Measurements from ENCODE around the gene ALOX15.
"Not testable (repeated sequence)": the region's sequence is repeated elsewhere in the genome, so short reads cannot be mapped to it uniquely, and the experiment has no call there.

The ALOX15 gene, protein sequence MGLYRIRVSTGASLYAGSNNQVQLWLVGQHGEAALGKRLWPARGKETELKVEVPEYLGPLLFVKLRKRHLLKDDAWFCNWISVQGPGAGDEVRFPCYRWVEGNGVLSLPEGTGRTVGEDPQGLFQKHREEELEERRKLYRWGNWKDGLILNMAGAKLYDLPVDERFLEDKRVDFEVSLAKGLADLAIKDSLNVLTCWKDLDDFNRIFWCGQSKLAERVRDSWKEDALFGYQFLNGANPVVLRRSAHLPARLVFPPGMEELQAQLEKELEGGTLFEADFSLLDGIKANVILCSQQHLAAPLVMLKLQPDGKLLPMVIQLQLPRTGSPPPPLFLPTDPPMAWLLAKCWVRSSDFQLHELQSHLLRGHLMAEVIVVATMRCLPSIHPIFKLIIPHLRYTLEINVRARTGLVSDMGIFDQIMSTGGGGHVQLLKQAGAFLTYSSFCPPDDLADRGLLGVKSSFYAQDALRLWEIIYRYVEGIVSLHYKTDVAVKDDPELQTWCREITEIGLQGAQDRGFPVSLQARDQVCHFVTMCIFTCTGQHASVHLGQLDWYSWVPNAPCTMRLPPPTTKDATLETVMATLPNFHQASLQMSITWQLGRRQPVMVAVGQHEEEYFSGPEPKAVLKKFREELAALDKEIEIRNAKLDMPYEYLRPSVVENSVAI

DNA sequence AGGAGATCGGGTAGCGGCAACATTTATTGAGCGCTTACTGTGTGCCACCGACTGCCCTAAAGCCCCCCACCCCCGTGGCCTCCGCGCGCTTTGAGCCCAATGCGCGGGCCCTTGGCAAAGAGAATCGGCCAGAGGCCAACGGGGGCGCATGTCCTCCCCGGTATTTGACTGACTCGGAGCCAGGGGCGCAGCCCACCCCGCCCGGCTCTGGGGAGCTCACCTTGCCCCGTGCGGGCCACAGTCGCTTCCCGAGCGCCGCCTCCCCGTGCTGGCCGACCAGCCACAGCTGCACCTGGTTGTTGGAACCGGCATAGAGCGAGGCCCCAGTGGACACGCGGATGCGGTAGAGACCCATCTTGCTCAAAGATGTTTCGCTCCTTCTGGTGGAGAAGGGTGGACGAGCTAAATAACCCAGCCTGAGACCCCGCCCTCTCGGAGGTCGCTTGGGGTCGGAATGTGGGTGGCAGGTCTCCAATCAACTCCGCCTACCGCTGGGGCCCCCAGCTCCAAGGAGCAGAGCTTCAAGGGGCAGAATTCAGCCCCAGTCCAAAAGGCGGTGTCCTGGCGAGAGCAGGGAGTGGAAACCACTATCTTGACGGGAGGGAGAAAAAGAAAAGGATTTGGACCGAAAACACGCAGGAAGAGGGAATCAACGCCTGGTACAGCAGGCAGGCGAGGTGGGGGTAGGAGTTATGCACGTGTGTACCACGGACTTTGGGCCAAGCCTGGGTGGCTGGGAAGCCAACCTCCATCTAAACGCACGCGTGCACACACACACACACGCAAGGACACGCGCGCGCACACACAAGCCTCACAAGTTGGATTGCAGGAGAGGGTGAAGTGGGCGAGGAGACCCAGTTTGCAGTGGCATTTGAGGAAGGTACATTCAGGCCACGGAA, at the start of gene ALOX15:
Gene ALOX15 (minus strand): TSS at position 382 of the 899 bp plus-strand sequence. CDS start 27 bp downstream, at position 355.
- TF ChIP-seq, protein P1, sequence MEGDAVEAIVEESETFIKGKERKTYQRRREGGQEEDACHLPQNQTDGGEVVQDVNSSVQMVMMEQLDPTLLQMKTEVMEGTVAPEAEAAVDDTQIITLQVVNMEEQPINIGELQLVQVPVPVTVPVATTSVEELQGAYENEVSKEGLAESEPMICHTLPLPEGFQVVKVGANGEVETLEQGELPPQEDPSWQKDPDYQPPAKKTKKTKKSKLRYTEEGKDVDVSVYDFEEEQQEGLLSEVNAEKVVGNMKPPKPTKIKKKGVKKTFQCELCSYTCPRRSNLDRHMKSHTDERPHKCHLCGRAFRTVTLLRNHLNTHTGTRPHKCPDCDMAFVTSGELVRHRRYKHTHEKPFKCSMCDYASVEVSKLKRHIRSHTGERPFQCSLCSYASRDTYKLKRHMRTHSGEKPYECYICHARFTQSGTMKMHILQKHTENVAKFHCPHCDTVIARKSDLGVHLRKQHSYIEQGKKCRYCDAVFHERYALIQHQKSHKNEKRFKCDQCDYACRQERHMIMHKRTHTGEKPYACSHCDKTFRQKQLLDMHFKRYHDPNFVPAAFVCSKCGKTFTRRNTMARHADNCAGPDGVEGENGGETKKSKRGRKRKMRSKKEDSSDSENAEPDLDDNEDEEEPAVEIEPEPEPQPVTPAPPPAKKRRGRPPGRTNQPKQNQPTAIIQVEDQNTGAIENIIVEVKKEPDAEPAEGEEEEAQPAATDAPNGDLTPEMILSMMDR (IDR thresholded peaks at IDR 0.05; ENCODE audit: insufficient read depth, low read length, poor library complexity, severe bottlenecking), result no peak
- Histone ChIP-seq H3K4me3 (replicated peaks; ENCODE audit: low read depth, low read length) (no peak within 1 kb of the TSS), H3K27me3 (replicated peaks; ENCODE audit: control insufficient read depth, insufficient read depth, low read length) (peaks cover 2% of the 10 kb centered on the region), H3K36me3 (ENCODE audit: control insufficient read depth, insufficient read depth, low read length) (no peaks in the 10 kb centered on the region)
- DNase-seq (ENCODE audit: extremely low read depth, insufficient read length), result no peak

DNA sequence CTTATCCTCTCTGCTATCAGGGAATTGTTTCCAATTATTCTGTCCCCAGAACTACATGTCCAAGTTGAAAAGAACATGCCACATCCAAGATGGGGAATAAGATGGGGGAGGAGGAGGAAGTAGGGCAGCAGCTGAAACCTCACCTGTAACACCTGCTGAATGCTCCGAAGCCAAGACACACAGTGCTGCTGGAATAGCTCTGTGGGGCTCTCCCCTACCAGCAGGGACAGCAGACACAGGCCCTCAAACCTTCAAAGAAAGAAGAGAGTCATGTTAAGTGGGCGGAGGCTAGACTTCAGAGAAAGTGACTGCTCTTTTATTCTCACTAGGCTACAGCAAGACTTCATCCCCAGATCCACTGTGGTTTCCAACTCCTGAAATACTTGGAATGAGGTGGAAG, 49.3 kb upstream of the ALOX15 start:
- no peak for DNase-seq (ENCODE audit: extremely low read depth, insufficient read length)
- H3K36me3 ChIP-seq (ENCODE audit: control insufficient read depth, insufficient read depth, low read length), result peaks cover 5% of the 10 kb centered on the region
- TF ChIP-seq, protein P1 (IDR thresholded peaks at IDR 0.05; ENCODE audit: insufficient read depth, low read length, poor library complexity, severe bottlenecking), result no peak
- H3K27me3 ChIP-seq (replicated peaks; ENCODE audit: control insufficient read depth, insufficient read depth, low read length), result no peaks in the 10 kb centered on the region
- H3K4me3 ChIP-seq (replicated peaks; ENCODE audit: low read depth, low read length), result no peak overlapping the region

DNA sequence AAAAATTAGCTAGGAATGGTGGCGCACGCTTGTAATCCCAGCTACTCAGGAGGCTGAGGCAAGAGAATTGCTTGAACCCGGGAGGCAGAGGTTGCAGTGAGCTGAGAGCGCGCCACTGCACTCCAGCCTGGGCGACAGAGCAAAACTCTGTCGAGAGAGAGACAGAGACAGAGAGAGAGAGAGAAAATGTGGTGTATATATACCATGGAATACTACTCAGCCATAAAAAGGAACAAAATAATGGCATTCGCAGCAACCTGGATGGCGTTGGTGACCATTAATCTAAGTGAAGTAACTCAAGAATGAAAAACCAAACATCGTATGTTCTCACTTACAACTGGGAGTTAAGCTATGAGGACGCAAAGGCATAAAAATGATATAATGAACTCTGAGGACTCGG, 48.4 kb upstream of the ALOX15 start:
- not testable (repeated sequence) for H3K27me3 ChIP-seq (replicated peaks; ENCODE audit: control insufficient read depth, insufficient read depth, low read length); DNase-seq (ENCODE audit: extremely low read depth, insufficient read length); H3K36me3 ChIP-seq (ENCODE audit: control insufficient read depth, insufficient read depth, low read length); H3K4me3 ChIP-seq (replicated peaks; ENCODE audit: low read depth, low read length)

DNA sequence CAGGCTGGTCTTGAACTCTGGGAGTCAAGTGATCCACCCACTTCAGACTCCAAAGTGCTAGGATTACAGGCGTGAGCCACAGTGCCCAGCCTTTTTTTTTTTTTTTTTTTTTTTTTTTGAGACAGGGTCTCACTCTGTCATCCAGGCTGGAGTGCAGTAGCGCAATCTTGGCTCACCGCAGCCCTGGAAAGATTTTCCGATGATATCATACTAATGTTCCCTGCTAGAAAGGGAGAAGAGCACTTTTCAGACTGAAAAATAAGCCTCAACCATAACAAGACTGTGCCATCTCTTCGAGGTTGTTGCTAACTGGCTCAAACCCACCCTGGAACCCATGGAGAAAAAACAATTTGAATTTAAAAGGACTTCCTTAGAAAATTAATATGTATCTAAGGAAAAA, 42.3 kb upstream of the ALOX15 start:
- peaks cover 15% of the 10 kb centered on the region for H3K36me3 ChIP-seq (ENCODE audit: control insufficient read depth, insufficient read depth, low read length)
- not testable (repeated sequence) for H3K27me3 ChIP-seq (replicated peaks; ENCODE audit: control insufficient read depth, insufficient read depth, low read length)

DNA sequence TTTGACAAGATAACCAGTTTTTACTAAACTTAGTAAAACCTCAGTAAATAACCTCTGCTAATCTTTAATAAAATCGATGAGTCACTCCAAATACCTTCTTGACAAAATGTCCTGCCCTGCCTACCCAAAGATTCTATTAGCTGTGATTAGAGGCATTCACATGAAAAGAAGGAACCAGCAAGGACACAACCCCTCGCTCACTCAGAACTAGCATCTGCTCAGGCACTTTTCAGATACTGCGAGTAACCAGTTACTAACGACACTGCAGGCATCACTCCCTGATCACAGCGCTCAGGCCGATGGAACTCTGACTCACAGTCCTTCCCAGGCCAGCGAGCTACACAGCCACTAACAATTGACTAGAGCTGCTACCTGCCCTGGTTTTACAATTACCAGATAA, 38.2 kb upstream of the ALOX15 start:
- H3K27me3 ChIP-seq (replicated peaks; ENCODE audit: control insufficient read depth, insufficient read depth, low read length), result no peaks in the 10 kb centered on the region
- DNase-seq (ENCODE audit: extremely low read depth, insufficient read length), result no peak
- H3K4me3 ChIP-seq (replicated peaks; ENCODE audit: low read depth, low read length), result no peak overlapping the region
- H3K36me3 ChIP-seq (ENCODE audit: control insufficient read depth, insufficient read depth, low read length), result peaks cover 40% of the 10 kb centered on the region
- TF ChIP-seq, protein P1 (IDR thresholded peaks at IDR 0.05; ENCODE audit: insufficient read depth, low read length, poor library complexity, severe bottlenecking), result no peak

More for the DNA sequence above, 42.3 kb upstream of the ALOX15 start:
- not testable (repeated sequence) for H3K4me3 ChIP-seq (replicated peaks; ENCODE audit: low read depth, low read length); DNase-seq (ENCODE audit: extremely low read depth, insufficient read length)

DNA sequence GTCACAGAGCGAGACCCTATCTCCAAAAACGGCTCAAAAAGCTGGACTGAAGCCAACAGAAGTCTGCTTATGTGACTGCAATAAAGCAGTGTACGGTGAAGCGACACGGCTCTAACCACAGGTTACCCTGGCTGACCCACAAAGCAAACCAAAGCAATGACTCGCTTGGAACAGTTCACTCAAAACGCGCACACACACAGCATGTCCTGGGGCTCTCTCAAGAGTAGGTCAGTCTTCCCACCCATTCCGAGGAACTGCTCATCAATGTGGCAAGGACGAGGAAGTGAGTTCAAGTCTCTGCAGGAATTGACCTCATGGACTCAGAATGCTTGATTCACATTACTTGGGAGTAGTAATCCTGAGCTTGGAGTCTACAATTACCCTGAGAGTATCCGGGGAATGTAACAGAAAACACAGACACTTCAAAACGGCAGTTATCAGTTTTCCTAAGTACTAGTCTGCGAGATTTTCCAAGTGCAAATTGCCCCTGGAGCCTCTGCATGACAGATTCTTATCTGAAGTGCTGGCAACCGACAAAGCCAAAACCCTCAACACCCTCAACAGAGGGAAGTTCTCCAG, 37.1 kb upstream of the ALOX15 start:
- no peak for DNase-seq (ENCODE audit: extremely low read depth, insufficient read length)
- Histone ChIP-seq H3K4me3 (replicated peaks; ENCODE audit: low read depth, low read length) (no peak overlapping the region), H3K36me3 (ENCODE audit: control insufficient read depth, insufficient read depth, low read length) (peaks cover 48% of the 10 kb centered on the region), H3K27me3 (replicated peaks; ENCODE audit: control insufficient read depth, insufficient read depth, low read length) (no peaks in the 10 kb centered on the region)
- TF ChIP-seq, protein P1 (IDR thresholded peaks at IDR 0.05; ENCODE audit: insufficient read depth, low read length, poor library complexity, severe bottlenecking), result no peak
